ENCODE measurements around the gene C16orf89. TPM values are rescaled to one million over a fixed set of nuclear protein-coding genes. Genes with fewer than 3 reads are reported as not detected.
A peak's percentile ranks its signal among the peaks of the same experiment; 100 is the strongest.

Gene C16orf89
- total RNA-seq, 1 experiment from 2014 or later = not detected

DNA sequence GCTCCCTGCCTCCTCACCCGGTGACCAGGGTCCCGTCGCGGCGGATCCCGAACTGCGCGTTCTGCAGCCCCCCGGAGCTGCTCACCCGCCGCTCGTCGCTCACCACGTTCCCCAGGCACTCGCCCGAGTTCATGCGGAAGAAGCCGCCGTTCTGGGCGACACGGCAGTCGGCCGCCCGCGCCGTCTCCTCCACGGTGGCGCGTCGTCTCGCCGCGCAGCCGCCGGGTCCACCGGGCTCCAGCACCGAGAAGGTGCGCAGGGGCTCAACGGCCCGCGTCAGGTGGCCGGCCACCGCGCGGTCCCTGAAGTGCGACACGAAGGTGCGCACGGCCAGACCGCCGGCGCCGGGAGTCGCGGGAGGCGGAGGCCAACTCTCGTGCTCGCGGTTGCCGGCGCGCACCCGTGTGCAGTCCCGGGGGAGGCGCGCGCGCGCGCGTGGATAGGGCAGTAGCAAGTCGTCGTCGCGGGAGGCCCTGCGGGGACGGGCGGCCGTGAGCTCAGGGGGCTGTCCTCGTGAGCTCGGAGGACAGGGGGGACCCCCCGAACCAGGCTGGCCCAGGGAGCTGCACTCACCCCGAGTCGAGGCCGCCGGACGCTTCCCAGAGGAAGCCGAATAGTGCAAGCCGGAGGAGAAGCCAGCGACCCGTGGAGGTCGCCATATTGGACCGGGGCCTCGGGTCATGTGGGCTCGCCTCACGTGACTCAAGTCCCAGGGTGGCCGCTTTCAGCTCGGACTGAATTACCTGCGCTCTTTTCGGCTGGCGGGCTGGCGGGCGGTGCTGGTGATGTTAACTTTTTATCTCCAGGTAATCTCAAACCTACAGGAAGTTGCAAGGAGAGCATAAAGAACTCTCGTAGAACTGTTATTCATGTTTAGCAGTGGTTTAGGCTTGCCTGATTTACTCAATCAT is 32.2 kb downstream of the C16orf89 start, which contains the start of gene NAGPA:
Gene NAGPA, minus strand, starts transcription at position 680 of the 911 bp plus-strand sequence. Its CDS starts 21 bp downstream, at position 659.
- Histone ChIP-seq H3K4me2 (peak within 1 kb of the TSS; percentile 76), H2AFZ (peak within 1 kb of the TSS; percentile 93), H3K27me3 (ENCODE audit: insufficient read depth, low read depth) (no peaks in the 10 kb centered on the region), H3K79me2 (ENCODE audit: low read depth) (0 out of 2 replicates have a peak, but pooled peaks cover 3% of the 10 kb centered on the region), H3K36me3 (ENCODE audit: low read depth) (no peaks in the 10 kb centered on the region), H3K4me1 (replicated peaks; ENCODE audit: insufficient read depth) (peaks cover 12% of the 10 kb centered on the region), H3K9me2 (ENCODE audit: insufficient read depth) (no peaks in the 10 kb centered on the region), H3F3A (ENCODE audit: insufficient read depth, low read depth) (no peaks in the 10 kb centered on the region), H3K27ac (no peak within 1 kb of the TSS), H4K20me1 (ENCODE audit: insufficient read depth) (no peaks in the 10 kb centered on the region), H3K4me3 (peak within 1 kb of the TSS; percentile 59), H3K9me3 (ENCODE audit: insufficient read depth, low read depth) (no peaks in the 10 kb centered on the region)
- CTCF ChIA-PET = no interaction called here
- POLR2A ChIA-PET (ENCODE audit: unreplicated experiment) = interaction anchor here (0.6 to 0.7 kb wide), 3 partner anchors 12 to 300 kb away, joined by 4 to 13 read pairs (median 7); partner anchors contain the start of gene ANKS3
- BruUV-seq (replicated peaks) = no TSS peak
- DNase-seq = peak; percentile 63 to 85
- intact Hi-C loops (cut with micrococcal nuclease; ENCODE audit: unreplicated experiment) = no loop called here
- TF ChIP-seq, protein P1, sequence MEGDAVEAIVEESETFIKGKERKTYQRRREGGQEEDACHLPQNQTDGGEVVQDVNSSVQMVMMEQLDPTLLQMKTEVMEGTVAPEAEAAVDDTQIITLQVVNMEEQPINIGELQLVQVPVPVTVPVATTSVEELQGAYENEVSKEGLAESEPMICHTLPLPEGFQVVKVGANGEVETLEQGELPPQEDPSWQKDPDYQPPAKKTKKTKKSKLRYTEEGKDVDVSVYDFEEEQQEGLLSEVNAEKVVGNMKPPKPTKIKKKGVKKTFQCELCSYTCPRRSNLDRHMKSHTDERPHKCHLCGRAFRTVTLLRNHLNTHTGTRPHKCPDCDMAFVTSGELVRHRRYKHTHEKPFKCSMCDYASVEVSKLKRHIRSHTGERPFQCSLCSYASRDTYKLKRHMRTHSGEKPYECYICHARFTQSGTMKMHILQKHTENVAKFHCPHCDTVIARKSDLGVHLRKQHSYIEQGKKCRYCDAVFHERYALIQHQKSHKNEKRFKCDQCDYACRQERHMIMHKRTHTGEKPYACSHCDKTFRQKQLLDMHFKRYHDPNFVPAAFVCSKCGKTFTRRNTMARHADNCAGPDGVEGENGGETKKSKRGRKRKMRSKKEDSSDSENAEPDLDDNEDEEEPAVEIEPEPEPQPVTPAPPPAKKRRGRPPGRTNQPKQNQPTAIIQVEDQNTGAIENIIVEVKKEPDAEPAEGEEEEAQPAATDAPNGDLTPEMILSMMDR (conservative IDR thresholded peaks at IDR 0.05) = no peak
- TF ChIP-seq EZH2 (IDR thresholded peaks at IDR 0.05; ENCODE audit: low read depth) = no peak

DNA sequence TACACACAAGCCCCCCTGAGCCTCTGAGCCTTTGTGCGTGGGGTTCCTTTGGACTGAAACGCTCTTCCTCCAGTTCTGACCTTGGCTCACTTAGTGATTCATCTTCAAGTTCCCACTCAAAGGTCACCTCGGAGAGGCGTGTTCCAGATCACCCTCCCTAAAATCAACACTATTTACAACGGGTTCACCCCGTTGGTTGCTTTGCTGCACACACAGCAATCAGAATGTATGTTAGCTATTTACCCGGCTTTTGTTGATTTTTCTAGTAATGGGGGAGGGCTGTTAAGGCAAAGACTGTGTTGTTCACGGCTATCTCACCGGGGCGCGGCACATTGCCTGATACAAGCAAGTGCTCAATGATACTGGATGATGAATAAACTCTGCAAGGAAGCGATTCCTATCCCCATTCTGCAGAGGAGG is 33.0 kb downstream of the C16orf89 start:
- H3K79me2 ChIP-seq (ENCODE audit: low read depth) = 0 out of 2 replicates have a peak, but pooled peaks cover 3% of the 10 kb centered on the region
- H3K4me3 ChIP-seq = peak overlapping the region; percentile 59
- H3F3A ChIP-seq (ENCODE audit: insufficient read depth, low read depth) = no peaks in the 10 kb centered on the region
- intact Hi-C loops (cut with micrococcal nuclease; ENCODE audit: unreplicated experiment) = no loop called here
- no peak for DNase-seq
- H3K4me2 ChIP-seq = peak overlapping the region; percentile 76
- TF ChIP-seq EZH2 (IDR thresholded peaks at IDR 0.05; ENCODE audit: low read depth) = no peak
- H3K9me2 ChIP-seq (ENCODE audit: insufficient read depth) = no peaks in the 10 kb centered on the region
- POLR2A ChIA-PET (ENCODE audit: unreplicated experiment) = interaction anchor here (0.6 kb wide), 1 partner anchor 85 kb away, joined by 3 read pairs; no protein-coding TSS in a partner anchor
- peaks cover 12% of the 10 kb centered on the region for H3K4me1 ChIP-seq (replicated peaks; ENCODE audit: insufficient read depth)
- H3K27me3 ChIP-seq (ENCODE audit: insufficient read depth, low read depth) = no peaks in the 10 kb centered on the region
- no peaks in the 10 kb centered on the region for H4K20me1 ChIP-seq (ENCODE audit: insufficient read depth)
- CTCF ChIA-PET = no interaction called here
- H2AFZ ChIP-seq = peak overlapping the region; percentile 93
- H3K9me3 ChIP-seq (ENCODE audit: insufficient read depth, low read depth) = no peaks in the 10 kb centered on the region
- H3K27ac ChIP-seq = no peak overlapping the region
- TSS peak; percentile 52 for BruUV-seq (replicated peaks)
- no peaks in the 10 kb centered on the region for H3K36me3 ChIP-seq (ENCODE audit: low read depth)

DNA sequence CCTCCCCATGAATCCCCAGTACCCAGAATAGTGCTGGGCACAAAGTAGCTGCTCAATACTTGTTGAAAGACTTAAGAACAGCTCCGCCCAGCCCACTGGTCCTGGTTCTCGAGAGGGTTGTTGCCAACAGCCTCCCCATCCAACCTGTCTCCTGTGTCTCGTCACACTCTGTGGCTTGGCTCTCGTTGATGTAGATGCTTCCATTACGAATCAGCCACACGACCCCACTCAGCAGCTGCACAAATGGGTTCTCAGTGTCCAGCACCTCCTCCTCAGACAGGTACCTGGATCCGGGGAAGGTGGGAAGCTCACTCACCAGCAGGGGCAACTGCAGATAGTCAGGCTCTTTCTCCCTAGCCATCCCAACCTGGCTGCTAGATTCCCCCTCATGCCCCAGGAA is 34.2 kb downstream of the C16orf89 start:
- no TSS peak for BruUV-seq (replicated peaks)

More for the DNA sequence above, 34.2 kb downstream of the C16orf89 start:
- H3K4me2 ChIP-seq = no peak overlapping the region
- no peaks in the 10 kb centered on the region for H3K27me3 ChIP-seq (ENCODE audit: insufficient read depth, low read depth)
- no peaks in the 10 kb centered on the region for H4K20me1 ChIP-seq (ENCODE audit: insufficient read depth)
- no peak overlapping the region for H3K4me3 ChIP-seq
- POLR2A ChIA-PET (ENCODE audit: unreplicated experiment) = interaction anchor here (0.7 kb wide), 1 partner anchor 185 kb away, joined by 3 read pairs; no protein-coding TSS in a partner anchor
- intact Hi-C loops (cut with micrococcal nuclease; ENCODE audit: unreplicated experiment) = no loop called here
- H3F3A ChIP-seq (ENCODE audit: insufficient read depth, low read depth) = no peaks in the 10 kb centered on the region
- H3K27ac ChIP-seq = no peak overlapping the region
- H2AFZ ChIP-seq = no peak overlapping the region
- H3K36me3 ChIP-seq (ENCODE audit: low read depth) = no peaks in the 10 kb centered on the region
- H3K4me1 ChIP-seq (replicated peaks; ENCODE audit: insufficient read depth) = peaks cover 12% of the 10 kb centered on the region
- no peaks in the 10 kb centered on the region for H3K9me2 ChIP-seq (ENCODE audit: insufficient read depth)
- H3K79me2 ChIP-seq (ENCODE audit: low read depth) = 0 out of 2 replicates have a peak, but pooled peaks cover 3% of the 10 kb centered on the region
- CTCF ChIA-PET = no interaction called here
- TF ChIP-seq, protein P1 (conservative IDR thresholded peaks at IDR 0.05) = no peak
- no peak for TF ChIP-seq EZH2 (IDR thresholded peaks at IDR 0.05; ENCODE audit: low read depth)
- H3K9me3 ChIP-seq (ENCODE audit: insufficient read depth, low read depth) = no peaks in the 10 kb centered on the region
- no peak for DNase-seq

All from PC-9 (cell line).